Activated CD8-positive, alpha-beta memory T cell treated with anti-CD3 and anti-CD28 coated beads, Interleukin-2, amount 50 U/mL, for 24 hours (primary cell): Measurements from ENCODE around the gene PTGIR.
A peak's percentile ranks its signal among the peaks of the same experiment; 100 is the strongest.

Source experiments
- DNase-seq: peaks from one replicate; pipeline ENCODE4 v3.0.0-alpha.2; 2020; ENCODE audit errors: extremely low read depth

The PTGIR gene

GRCh38 chr19:46601318-46602224 is 23.3 kb downstream of the PTGIR start, which contains the start of gene CALM3:
Gene CALM3 (plus strand): TSS chr19:46601330. CDS start chr19:46601435, 105 bp downstream.
- no peak for DNase-seq

- DNase-seq, result peak; percentile 93
Measured at GRCh38 chr19:46600384-46601317, 24.2 kb downstream of the PTGIR start.

- no peak for DNase-seq
Measured at GRCh38 chr19:46599716-46600373, 25.0 kb downstream of the PTGIR start.

- DNase-seq, result no peak
Measured at GRCh38 chr19:46598372-46598917, 26.4 kb downstream of the PTGIR start.

GRCh38 chr19:46596008-46596407 is 28.9 kb downstream of the PTGIR start:
- no peak for DNase-seq

GRCh38 chr19:46591870-46592269 is 33.0 kb downstream of the PTGIR start:
- DNase-seq, result no peak

- no peak for DNase-seq
Measured at GRCh38 chr19:46591254-46591653, 33.6 kb downstream of the PTGIR start.

GRCh38 chr19:46587861-46588260 is 37.0 kb downstream of the PTGIR start:
- no peak for DNase-seq

GRCh38 chr19:46586294-46586693 is 38.6 kb downstream of the PTGIR start:
- no peak for DNase-seq

GRCh38 chr19:46585539-46585938 is 39.4 kb downstream of the PTGIR start:
- DNase-seq, result no peak

GRCh38 chr19:46580247-46580646 is 44.6 kb downstream of the PTGIR start:
- no peak for DNase-seq

GRCh38 chr19:46579361-46579879 is 45.5 kb downstream of the PTGIR start:
- no peak for DNase-seq

- DNase-seq, result no peak
Measured at GRCh38 chr19:46578450-46578849, 46.4 kb downstream of the PTGIR start.

- no peak for DNase-seq
Measured at GRCh38 chr19:46574533-46574932, 50.4 kb downstream of the PTGIR start.

GRCh38 chr19:46573679-46574498 is 51.0 kb downstream of the PTGIR start:
- no peak for DNase-seq

GRCh38 chr19:46571495-46571894 is 53.4 kb downstream of the PTGIR start:
- DNase-seq, result no peak
